ENCODE data around the gene GCK. TPM values are rescaled to one million over a fixed set of nuclear protein-coding genes. Genes with fewer than 3 reads are reported as not detected.

The GCK gene
- total and polyA plus RNA-seq, 2 donors (not counting 3 experiments of a cell fraction or from before 2014, with no cell fraction given) = 0.17 to 0.51 TPM

DNA sequence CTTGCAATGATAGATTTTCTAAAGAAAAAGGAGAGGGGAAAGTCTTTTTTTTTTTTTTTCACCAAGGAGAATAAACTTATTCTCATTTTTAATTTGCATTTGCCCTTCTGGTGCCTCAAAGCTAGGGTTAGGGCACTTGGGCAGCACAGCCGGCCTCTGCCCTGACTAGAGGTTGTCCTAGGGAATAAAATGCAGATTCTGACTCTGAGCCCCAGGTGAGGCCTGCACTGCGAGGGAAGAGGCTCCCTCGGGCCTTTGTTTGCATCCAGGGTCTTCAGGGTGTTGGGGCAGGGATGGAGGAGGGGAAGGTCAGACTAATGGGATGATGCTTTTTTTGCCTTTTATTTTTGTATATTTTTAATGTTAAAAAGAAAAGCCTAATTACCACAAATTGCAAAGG is 55.9 kb downstream of the GCK start:
- no peak overlapping the region for H3K9ac ChIP-seq (replicated peaks; ENCODE audit: extremely low read depth, insufficient read depth, low read length)
- no peak for FAIRE-seq
- TF ChIP-seq EZH2 (IDR thresholded peaks at IDR 0.05; ENCODE audit: borderline replicate concordance, low read depth, low read length, severe bottlenecking) = no peak
- no peak for TF ChIP-seq FOS (IDR thresholded peaks at IDR 0.05; ENCODE audit: borderline replicate concordance, insufficient read depth, low read length)
- TF ChIP-seq POLR2A (IDR thresholded peaks at IDR 0.05; ENCODE audit: low read depth, low read length) = no peak
- TF ChIP-seq GATA2 (IDR thresholded peaks at IDR 0.05; ENCODE audit: insufficient read depth, insufficient read length, low read depth, low read length) = no peak
- no peak for TF ChIP-seq JUN (IDR thresholded peaks at IDR 0.05; ENCODE audit: borderline replicate concordance, insufficient read depth, insufficient read length, low read depth)
- TF ChIP-seq POLR2AphosphoS5 (IDR thresholded peaks at IDR 0.05; ENCODE audit: insufficient read depth, low read depth, low read length) = no peak
- H3K9me1 ChIP-seq (replicated peaks; ENCODE audit: control insufficient read depth, extremely low read depth, insufficient read depth, low read length) = no peaks in the 10 kb centered on the region
- no TSS peak for BruUV-seq (replicated peaks)
- no peaks in the 10 kb centered on the region for H3K79me2 ChIP-seq (ENCODE audit: control insufficient read depth, insufficient read depth, low read length)
- CTCF ChIA-PET = interaction anchor here (3.3 kb wide), 1 partner anchor 9 kb away, joined by 11 read pairs; no protein-coding TSS in a partner anchor
- H3K27me3 ChIP-seq (ENCODE audit: control insufficient read depth in 2 of 2, insufficient read depth in 2 of 2, low read length in 2 of 2) = peaks cover 0 to 3% of the 10 kb centered on the region in 2 experiments
- intact Hi-C loops (cut with micrococcal nuclease) = no loop called here
- no peak overlapping the region for H3K27ac ChIP-seq (ENCODE audit: insufficient read depth, low read depth, low read length)
- POLR2A ChIA-PET = no interaction called here
- H3K4me2 ChIP-seq (ENCODE audit: insufficient read depth, low read length) = no peak overlapping the region
- no peak overlapping the region for H2AFZ ChIP-seq (ENCODE audit: low read depth, low read length)
- no peaks in the 10 kb centered on the region for H4K20me1 ChIP-seq (replicated peaks; ENCODE audit: control insufficient read depth, extremely low read depth, insufficient read depth, low read length)
- dilution Hi-C loops (cut with MboI; ENCODE audit: extremely low pct_ligation_motif_present, low sequenced_read_pairs) = no loop called here
- no peak for DNase-seq (ENCODE audit: low read depth, low spot score)
- no peaks in the 10 kb centered on the region for H3K4me1 ChIP-seq (ENCODE audit: control insufficient read depth, extremely low read depth, insufficient read depth, low read length)
- H3K4me3 ChIP-seq (replicated peaks in 1 of 3; ENCODE audit: insufficient read depth in 1 of 3, low read depth in 1 of 3, low read length in 3 of 3) = no peak overlapping the region
- H3K36me3 ChIP-seq (ENCODE audit: control insufficient read depth in 2 of 2, extremely low read depth in 1 of 2, insufficient read depth in 2 of 2, low read length in 2 of 2) = no peaks in the 10 kb centered on the region
- H3K9me3 ChIP-seq (replicated peaks; ENCODE audit: control insufficient read depth, insufficient read depth, low read length) = no peaks in the 10 kb centered on the region

DNA sequence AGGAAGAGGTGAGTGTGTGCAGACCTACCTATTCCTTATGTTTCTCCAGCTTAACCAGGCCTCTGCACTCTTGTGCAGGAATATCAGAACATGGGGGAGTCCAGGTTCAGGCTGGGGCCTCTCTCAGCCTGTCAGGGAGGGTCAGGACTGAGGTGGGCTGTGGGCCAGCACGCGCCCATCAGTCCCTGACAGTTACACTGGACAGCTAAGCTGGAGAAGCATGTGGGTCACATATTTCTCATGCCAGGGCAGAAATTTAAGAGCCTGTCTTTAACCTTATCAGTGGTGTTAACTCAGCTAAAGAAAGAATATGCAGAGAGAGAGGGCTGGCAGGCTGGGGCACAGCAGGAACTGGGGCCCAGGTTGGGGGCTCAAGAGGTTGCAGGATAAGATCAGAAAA is 57.2 kb downstream of the GCK start:
- Histone ChIP-seq H3K4me1 (ENCODE audit: control insufficient read depth, extremely low read depth, insufficient read depth, low read length) (no peaks in the 10 kb centered on the region), H3K27me3 (ENCODE audit: control insufficient read depth in 2 of 2, insufficient read depth in 2 of 2, low read length in 2 of 2) (peaks cover 0 to 3% of the 10 kb centered on the region in 2 experiments), H4K20me1 (replicated peaks; ENCODE audit: control insufficient read depth, extremely low read depth, insufficient read depth, low read length) (no peaks in the 10 kb centered on the region), H3K9me3 (replicated peaks; ENCODE audit: control insufficient read depth, insufficient read depth, low read length) (no peaks in the 10 kb centered on the region), H3K9ac (replicated peaks; ENCODE audit: extremely low read depth, insufficient read depth, low read length) (no peak overlapping the region), H3K4me2 (ENCODE audit: insufficient read depth, low read length) (no peak overlapping the region), H3K36me3 (ENCODE audit: control insufficient read depth in 2 of 2, extremely low read depth in 1 of 2, insufficient read depth in 2 of 2, low read length in 2 of 2) (no peaks in the 10 kb centered on the region), H2AFZ (ENCODE audit: low read depth, low read length) (no peak overlapping the region), H3K79me2 (ENCODE audit: control insufficient read depth, insufficient read depth, low read length) (no peaks in the 10 kb centered on the region), H3K9me1 (replicated peaks; ENCODE audit: control insufficient read depth, extremely low read depth, insufficient read depth, low read length) (no peaks in the 10 kb centered on the region), H3K27ac (ENCODE audit: insufficient read depth, low read depth, low read length) (no peak overlapping the region), H3K4me3 (replicated peaks in 1 of 3; ENCODE audit: insufficient read depth in 1 of 3, low read depth in 1 of 3, low read length in 3 of 3) (no peak overlapping the region)
- DNase-seq (ENCODE audit: low read depth, low spot score) = no peak
- dilution Hi-C loops (cut with MboI; ENCODE audit: extremely low pct_ligation_motif_present, low sequenced_read_pairs) (no loop called here), intact Hi-C loops (cut with micrococcal nuclease) (no loop called here)
- ChIA-PET POLR2A (no interaction called here), CTCF (interaction anchor here (1.2 to 3.3 kb wide), 2 partner anchors 9 to 10 kb away, joined by 3 to 11 read pairs; partner anchors contain the start of gene POLD2)
- FAIRE-seq = no peak
- TF ChIP-seq POLR2AphosphoS5 (IDR thresholded peaks at IDR 0.05; ENCODE audit: insufficient read depth, low read depth, low read length) (no peak), GATA2 (IDR thresholded peaks at IDR 0.05; ENCODE audit: insufficient read depth, insufficient read length, low read depth, low read length) (no peak), FOS (IDR thresholded peaks at IDR 0.05; ENCODE audit: borderline replicate concordance, insufficient read depth, low read length) (no peak), EZH2 (IDR thresholded peaks at IDR 0.05; ENCODE audit: borderline replicate concordance, low read depth, low read length, severe bottlenecking) (no peak), MYC (IDR thresholded peaks at IDR 0.05; ENCODE audit: low read depth, low read length) (no peak), POLR2A (IDR thresholded peaks at IDR 0.05; ENCODE audit: low read depth, low read length) (no peak), JUN (IDR thresholded peaks at IDR 0.05; ENCODE audit: borderline replicate concordance, insufficient read depth, insufficient read length, low read depth) (no peak)
- TF ChIP-seq, protein P1, sequence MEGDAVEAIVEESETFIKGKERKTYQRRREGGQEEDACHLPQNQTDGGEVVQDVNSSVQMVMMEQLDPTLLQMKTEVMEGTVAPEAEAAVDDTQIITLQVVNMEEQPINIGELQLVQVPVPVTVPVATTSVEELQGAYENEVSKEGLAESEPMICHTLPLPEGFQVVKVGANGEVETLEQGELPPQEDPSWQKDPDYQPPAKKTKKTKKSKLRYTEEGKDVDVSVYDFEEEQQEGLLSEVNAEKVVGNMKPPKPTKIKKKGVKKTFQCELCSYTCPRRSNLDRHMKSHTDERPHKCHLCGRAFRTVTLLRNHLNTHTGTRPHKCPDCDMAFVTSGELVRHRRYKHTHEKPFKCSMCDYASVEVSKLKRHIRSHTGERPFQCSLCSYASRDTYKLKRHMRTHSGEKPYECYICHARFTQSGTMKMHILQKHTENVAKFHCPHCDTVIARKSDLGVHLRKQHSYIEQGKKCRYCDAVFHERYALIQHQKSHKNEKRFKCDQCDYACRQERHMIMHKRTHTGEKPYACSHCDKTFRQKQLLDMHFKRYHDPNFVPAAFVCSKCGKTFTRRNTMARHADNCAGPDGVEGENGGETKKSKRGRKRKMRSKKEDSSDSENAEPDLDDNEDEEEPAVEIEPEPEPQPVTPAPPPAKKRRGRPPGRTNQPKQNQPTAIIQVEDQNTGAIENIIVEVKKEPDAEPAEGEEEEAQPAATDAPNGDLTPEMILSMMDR (IDR thresholded peaks at IDR 0.05; ENCODE audit: extremely low read depth in 1 of 2, insufficient read depth in 1 of 2, low read depth in 1 of 2, low read length in 2 of 2) = no peak
- TF ChIP-seq, protein P2, sequence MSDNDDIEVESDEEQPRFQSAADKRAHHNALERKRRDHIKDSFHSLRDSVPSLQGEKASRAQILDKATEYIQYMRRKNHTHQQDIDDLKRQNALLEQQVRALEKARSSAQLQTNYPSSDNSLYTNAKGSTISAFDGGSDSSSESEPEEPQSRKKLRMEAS (IDR thresholded peaks at IDR 0.05; ENCODE audit: insufficient read depth, insufficient read length) = no peak
- no TSS peak for BruUV-seq (replicated peaks)
